Right lobe of liver (tissue), 4 donors: ENCODE measurements around the gene TGDS.
A peak's percentile ranks its signal among the peaks of the same experiment; 100 is the strongest.

Experiments
- POLR2A ChIP-seq: fragments of 450-650 bp; IDR thresholded peaks from one replicate; pipeline ENCODE4 v1.6.1; 2017; ENCODE audit warnings: antibody characterized with exemption, mild to moderate bottlenecking
- TF ChIP-seq, protein P1 (sequence below), 4 donors: fragments of 200-600 bp in 3 of 4; fragments of 450-650 bp in 1 of 4; IDR thresholded peaks; one replicate each; pipeline versions ENCODE4 v1.5.1 to v1.8.0; 2016 to 2022; ENCODE audit warnings: antibody characterized with exemption in 4 of 4, mild to moderate bottlenecking in 2 of 4
- donor health status: DM: no; HTN: no; CAD: no.
- donor health status: DM: no; HTN: no; CAD: no.
- donor health status: DM: no; HTN: yes; CAD: no.

GRCh38 chr13:94599877-94600276, 3.9 kb upstream of the TGDS start:
- TF ChIP-seq, protein P1, sequence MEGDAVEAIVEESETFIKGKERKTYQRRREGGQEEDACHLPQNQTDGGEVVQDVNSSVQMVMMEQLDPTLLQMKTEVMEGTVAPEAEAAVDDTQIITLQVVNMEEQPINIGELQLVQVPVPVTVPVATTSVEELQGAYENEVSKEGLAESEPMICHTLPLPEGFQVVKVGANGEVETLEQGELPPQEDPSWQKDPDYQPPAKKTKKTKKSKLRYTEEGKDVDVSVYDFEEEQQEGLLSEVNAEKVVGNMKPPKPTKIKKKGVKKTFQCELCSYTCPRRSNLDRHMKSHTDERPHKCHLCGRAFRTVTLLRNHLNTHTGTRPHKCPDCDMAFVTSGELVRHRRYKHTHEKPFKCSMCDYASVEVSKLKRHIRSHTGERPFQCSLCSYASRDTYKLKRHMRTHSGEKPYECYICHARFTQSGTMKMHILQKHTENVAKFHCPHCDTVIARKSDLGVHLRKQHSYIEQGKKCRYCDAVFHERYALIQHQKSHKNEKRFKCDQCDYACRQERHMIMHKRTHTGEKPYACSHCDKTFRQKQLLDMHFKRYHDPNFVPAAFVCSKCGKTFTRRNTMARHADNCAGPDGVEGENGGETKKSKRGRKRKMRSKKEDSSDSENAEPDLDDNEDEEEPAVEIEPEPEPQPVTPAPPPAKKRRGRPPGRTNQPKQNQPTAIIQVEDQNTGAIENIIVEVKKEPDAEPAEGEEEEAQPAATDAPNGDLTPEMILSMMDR (IDR thresholded peaks at IDR 0.05), result no peak
- TF ChIP-seq POLR2A, result peak; percentile 46
